GM19043 (cell line): Measurements from ENCODE around the gene ACTL7B.
"Not testable (repeated sequence)": the region's sequence is repeated elsewhere in the genome, so short reads cannot be mapped to it uniquely, and the experiment has no call there.

ENCODE experiments used
- ATAC-seq: cut with Tn5 transposase; IDR thresholded peaks from one replicate; pipeline ENCODE4 v1.9.1; 2021; ENCODE audit warnings: low read depth; ENCODE audit not compliant: unreplicated experiment

The ACTL7B gene

GRCh38 chr9:108869092-108869725 lies 13.4 kb upstream of the ACTL7B start:
- no peak for ATAC-seq

- no peak for ATAC-seq
Measured at GRCh38 chr9:108867829-108868228, 12.0 kb upstream of the ACTL7B start.

- no peak for ATAC-seq
Measured at GRCh38 chr9:108867116-108867515, 11.3 kb upstream of the ACTL7B start.

- ATAC-seq, result no peak
Measured at GRCh38 chr9:108866001-108866420, 10.2 kb upstream of the ACTL7B start.

GRCh38 chr9:108865037-108865436 lies 9.3 kb upstream of the ACTL7B start:
- ATAC-seq, result no peak

- no peak for ATAC-seq
Measured at GRCh38 chr9:108864446-108864845, 8.7 kb upstream of the ACTL7B start.

GRCh38 chr9:108863891-108864290 lies 8.1 kb upstream of the ACTL7B start:
- ATAC-seq, result no peak

- ATAC-seq, result no peak
Measured at GRCh38 chr9:108861997-108862396, 6.2 kb upstream of the ACTL7B start, which contains the start of gene ACTL7A. Gene ACTL7A, plus strand, starts transcription at chr9:108862266. Its CDS starts 57 bp downstream, at chr9:108862323.

- ATAC-seq, result no peak
Measured at GRCh38 chr9:108861464-108861863, 5.7 kb upstream of the ACTL7B start.

GRCh38 chr9:108860764-108861163 lies 5.0 kb upstream of the ACTL7B start:
- ATAC-seq, result no peak

- no peak for ATAC-seq
Measured at GRCh38 chr9:108860354-108860753, 4.6 kb upstream of the ACTL7B start.

GRCh38 chr9:108859459-108860114 lies 3.8 kb upstream of the ACTL7B start:
- ATAC-seq, result peak; percentile 53

- no peak for ATAC-seq
Measured at GRCh38 chr9:108857572-108857971, 1.8 kb upstream of the ACTL7B start.

GRCh38 chr9:108855529-108855886 lies 278 bp downstream of the ACTL7B start:
- no peak for ATAC-seq

- ATAC-seq, result no peak
Measured at GRCh38 chr9:108854641-108855528, 901 bp downstream of the ACTL7B start.

GRCh38 chr9:108854094-108854493 lies 1.7 kb downstream of the ACTL7B start:
- no peak for ATAC-seq

GRCh38 chr9:108852079-108852478 lies 3.7 kb downstream of the ACTL7B start:
- no peak for ATAC-seq

- ATAC-seq, result no peak
Measured at GRCh38 chr9:108851138-108851537, 4.6 kb downstream of the ACTL7B start.

GRCh38 chr9:108850293-108850897 lies 5.4 kb downstream of the ACTL7B start:
- no peak for ATAC-seq

- not testable (repeated sequence) for ATAC-seq
Measured at GRCh38 chr9:108848296-108848695, 7.5 kb downstream of the ACTL7B start.

- no peak for ATAC-seq
Measured at GRCh38 chr9:108845947-108846346, 9.8 kb downstream of the ACTL7B start.
